Measurements from ENCODE around the gene SPACA5.
"Not testable (repeated sequence)": the region's sequence is repeated elsewhere in the genome, so short reads cannot be mapped to it uniquely, and the experiment has no call there.

The SPACA5 gene

GRCh38 chrX:48006688-48007087 is at the start of gene SPACA5:
Gene SPACA5 (plus strand): TSS chrX:48006988. CDS start chrX:48007803, 815 bp downstream.
- not testable (repeated sequence) for DNase-seq (ENCODE audit: low spot score)

GRCh38 chrX:47958206-47958605 is 48.6 kb upstream of the SPACA5 start:
- not testable (repeated sequence) for DNase-seq (ENCODE audit: low spot score)

- peak; percentile 7 for DNase-seq (ENCODE audit: low spot score)
These were observed 47.9 kb upstream of the SPACA5 start for GRCh38 chrX:47958761-47959342.

GRCh38 chrX:47960406-47960805 is 46.4 kb upstream of the SPACA5 start:
- DNase-seq (ENCODE audit: low spot score) = no peak

- DNase-seq (ENCODE audit: low spot score) = not testable (repeated sequence)
These were observed 45.0 kb upstream of the SPACA5 start for GRCh38 chrX:47961830-47962229.

- DNase-seq (ENCODE audit: low spot score) = not testable (repeated sequence)
These were observed 41.3 kb upstream of the SPACA5 start for GRCh38 chrX:47965526-47965925.

GRCh38 chrX:47973235-47973634 is 33.6 kb upstream of the SPACA5 start:
- no peak for DNase-seq (ENCODE audit: low spot score)

GRCh38 chrX:47976254-47977151 is 30.3 kb upstream of the SPACA5 start:
- DNase-seq (ENCODE audit: low spot score) = no peak

GRCh38 chrX:47991263-47992094 is 15.3 kb upstream of the SPACA5 start:
- DNase-seq (ENCODE audit: low spot score) = peak; percentile 3

GRCh38 chrX:47992095-47992380 is 14.8 kb upstream of the SPACA5 start:
- DNase-seq (ENCODE audit: low spot score) = no peak

GRCh38 chrX:47992669-47993068 is 14.1 kb upstream of the SPACA5 start:
- no peak for DNase-seq (ENCODE audit: low spot score)

GRCh38 chrX:48001260-48001659 is 5.5 kb upstream of the SPACA5 start:
- no peak for DNase-seq (ENCODE audit: low spot score)

- DNase-seq (ENCODE audit: low spot score) = no peak
These were observed 4.5 kb upstream of the SPACA5 start for GRCh38 chrX:48002319-48002718.

- no peak for DNase-seq (ENCODE audit: low spot score)
These were observed 3.9 kb upstream of the SPACA5 start for GRCh38 chrX:48002929-48003328.

- DNase-seq (ENCODE audit: low spot score) = no peak
These were observed 3.4 kb upstream of the SPACA5 start for GRCh38 chrX:48003367-48003757.

GRCh38 chrX:48003758-48004457 is 2.9 kb upstream of the SPACA5 start, which contains the start of gene ZNF182:
Gene ZNF182 (minus strand): TSS chrX:48003989. CDS start chrX:48002609, 1,380 bp downstream.
- peak; percentile 97 for DNase-seq (ENCODE audit: low spot score)

- DNase-seq (ENCODE audit: low spot score) = not testable (repeated sequence)
These were observed 2.7 kb downstream of the SPACA5 start for GRCh38 chrX:48009445-48009960.

GRCh38 chrX:48016583-48017310 is 10.0 kb downstream of the SPACA5 start:
- DNase-seq (ENCODE audit: low spot score) = not testable (repeated sequence)

- not testable (repeated sequence) for DNase-seq (ENCODE audit: low spot score)
These were observed 13.1 kb downstream of the SPACA5 start for GRCh38 chrX:48019892-48020291.

GRCh38 chrX:48020472-48020871 is 13.7 kb downstream of the SPACA5 start:
- not testable (repeated sequence) for DNase-seq (ENCODE audit: low spot score)

All from GM03348 (cell line).